ENCODE data around the gene C5orf47.

DNA sequence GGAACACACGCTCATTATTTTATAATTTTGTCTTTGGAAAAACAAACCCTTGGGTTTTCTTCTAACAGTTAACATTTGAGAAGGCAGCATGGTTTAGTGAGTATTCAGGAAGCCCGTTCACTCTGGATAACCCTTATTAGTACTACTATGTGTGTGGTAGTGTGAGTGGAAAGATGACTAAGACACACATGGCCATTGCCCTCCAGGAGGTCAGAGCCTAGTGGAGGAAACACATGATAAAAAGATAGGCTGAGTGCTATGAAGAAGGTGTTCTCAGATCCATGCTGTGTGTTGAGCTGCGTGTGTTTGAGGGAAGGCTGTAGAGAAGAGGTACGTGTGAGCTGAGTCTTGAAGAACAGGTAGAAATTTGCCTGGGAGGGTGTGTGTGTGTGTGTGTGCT is 8.4 kb downstream of the C5orf47 start:
- no peak for TF ChIP-seq TCF7L2 (IDR thresholded peaks at IDR 0.05; ENCODE audit: low read depth, low read length)
- TF ChIP-seq, protein P1, sequence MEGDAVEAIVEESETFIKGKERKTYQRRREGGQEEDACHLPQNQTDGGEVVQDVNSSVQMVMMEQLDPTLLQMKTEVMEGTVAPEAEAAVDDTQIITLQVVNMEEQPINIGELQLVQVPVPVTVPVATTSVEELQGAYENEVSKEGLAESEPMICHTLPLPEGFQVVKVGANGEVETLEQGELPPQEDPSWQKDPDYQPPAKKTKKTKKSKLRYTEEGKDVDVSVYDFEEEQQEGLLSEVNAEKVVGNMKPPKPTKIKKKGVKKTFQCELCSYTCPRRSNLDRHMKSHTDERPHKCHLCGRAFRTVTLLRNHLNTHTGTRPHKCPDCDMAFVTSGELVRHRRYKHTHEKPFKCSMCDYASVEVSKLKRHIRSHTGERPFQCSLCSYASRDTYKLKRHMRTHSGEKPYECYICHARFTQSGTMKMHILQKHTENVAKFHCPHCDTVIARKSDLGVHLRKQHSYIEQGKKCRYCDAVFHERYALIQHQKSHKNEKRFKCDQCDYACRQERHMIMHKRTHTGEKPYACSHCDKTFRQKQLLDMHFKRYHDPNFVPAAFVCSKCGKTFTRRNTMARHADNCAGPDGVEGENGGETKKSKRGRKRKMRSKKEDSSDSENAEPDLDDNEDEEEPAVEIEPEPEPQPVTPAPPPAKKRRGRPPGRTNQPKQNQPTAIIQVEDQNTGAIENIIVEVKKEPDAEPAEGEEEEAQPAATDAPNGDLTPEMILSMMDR (IDR thresholded peaks at IDR 0.05), result no peak
